Endothelial cell of umbilical vein (primary cell): ENCODE data around the gene UROC1. TPM values are rescaled to one million over a fixed set of nuclear protein-coding genes. Genes with fewer than 3 reads are reported as not detected.

Source experiments
- BruUV-seq: library from RNA; stranded (reverse); fragments of 400-500 nt; replicated peaks from 2 replicates; lab custom pipeline; 2021; lab: Mats Ljungman, UMichigan
- CTCF ChIA-PET: fragments of 300-600, 350-600 bp; sonication (Branson Sonifier 250); formaldehyde crosslinking; loops from one replicate; lab custom pipeline; 2021; ENCODE audit warnings: antibody characterized with exemption, inconsistent platforms; lab: Charles Lee
- POLR2A ChIA-PET: fragments of 300-600, 350-600 bp; sonication (Branson Sonifier 250); formaldehyde crosslinking; loops from one replicate; lab custom pipeline; 2021; ENCODE audit warnings: antibody characterized with exemption, inconsistent platforms; lab: Charles Lee
- DNase-seq: peaks from one replicate; pipeline ENCODE4 v3.0.0-alpha.2; 2011; ENCODE audit warnings: low read depth, low spot score
- FAIRE-seq: peaks from 2 replicates; lab custom pipeline; 2011; peaks lifted over from hg19 to GRCh38; lab: Jason Lieb, UNC
- H2AFZ ChIP-seq: 2 replicates; pipeline ENCODE4 v1.6.0; 2012; ENCODE audit warnings: low read depth, low read length, control low read depth, inconsistent platforms
- H3K27ac ChIP-seq: 2 replicates; pipeline ENCODE4 v1.5.1; 2011; ENCODE audit warnings: low read depth, mild to moderate bottlenecking, control low read depth, low read length, moderate library complexity; ENCODE audit not compliant: insufficient read depth
- H3K27me3 ChIP-seq, 2 experiments: 2 replicates each; pipeline versions ENCODE4 v1.6.0 to v1.6.1; 2011; ENCODE audit warnings: low read length in 2 of 2, mixed read lengths in 1 of 2; ENCODE audit not compliant: control insufficient read depth in 2 of 2, insufficient read depth in 2 of 2
- H3K36me3 ChIP-seq, 2 experiments: 2 replicates in 1 of 2; 3 replicates in 1 of 2; pipeline ENCODE4 v1.5.1; 2011; ENCODE audit warnings: low read length in 2 of 2, mild to moderate bottlenecking in 1 of 2, moderate library complexity in 1 of 2; ENCODE audit not compliant: control insufficient read depth in 2 of 2, insufficient read depth in 2 of 2; ENCODE audit errors: extremely low read depth in 1 of 2
- H3K4me1 ChIP-seq: 3 replicates; pipeline ENCODE4 v1.5.1; 2011; ENCODE audit warnings: mild to moderate bottlenecking, low read length; ENCODE audit not compliant: control insufficient read depth, insufficient read depth; ENCODE audit errors: extremely low read depth
- H3K4me2 ChIP-seq: 2 replicates; pipeline ENCODE4 v1.6.1; 2011; ENCODE audit warnings: low read length, control low read depth, mixed read lengths; ENCODE audit not compliant: insufficient read depth
- H3K4me3 ChIP-seq, 3 experiments: fragments of 200-600 bp in 1 of 3; sonication (generic), shearing (Covaris generic) in 1 of 3; replicated peaks in 1 of 3; 2 replicates each; pipeline ENCODE4 v1.5.1; 2011 to 2016; ENCODE audit warnings: control low read depth in 3 of 3, low read length in 3 of 3, mild to moderate bottlenecking in 2 of 3, inconsistent platforms in 1 of 3, low read depth in 1 of 3, moderate library complexity in 1 of 3; ENCODE audit not compliant: insufficient read depth in 1 of 3
- H3K79me2 ChIP-seq: 2 replicates; pipeline ENCODE4 v1.6.0; 2012; ENCODE audit warnings: low read length, inconsistent platforms; ENCODE audit not compliant: control insufficient read depth, insufficient read depth
- H3K9ac ChIP-seq: replicated peaks from 2 replicates; pipeline ENCODE3; 2011; ENCODE audit warnings: low read length, control low read depth; ENCODE audit not compliant: insufficient read depth; ENCODE audit errors: extremely low read depth
- H3K9me1 ChIP-seq: replicated peaks from 3 replicates; pipeline ENCODE4 v1.6.0; 2011; ENCODE audit warnings: mild to moderate bottlenecking, low read length; ENCODE audit not compliant: control insufficient read depth, insufficient read depth; ENCODE audit errors: extremely low read depth
- H3K9me3 ChIP-seq: replicated peaks from 2 replicates; pipeline ENCODE4 v1.5.1; 2012; ENCODE audit warnings: low read length, inconsistent platforms; ENCODE audit not compliant: control insufficient read depth, insufficient read depth
- H4K20me1 ChIP-seq: replicated peaks from 2 replicates; pipeline ENCODE3; 2011; ENCODE audit warnings: mild to moderate bottlenecking, low read length; ENCODE audit not compliant: control insufficient read depth, insufficient read depth; ENCODE audit errors: extremely low read depth
- EZH2 ChIP-seq: IDR thresholded peaks from 2 replicates; pipeline ENCODE4 v1.6.1; 2012; ENCODE audit warnings: borderline replicate concordance, low read depth, mild to moderate bottlenecking, moderate library complexity, low read length, inconsistent platforms; ENCODE audit not compliant: severe bottlenecking
- FOS ChIP-seq: IDR thresholded peaks from 2 replicates; pipeline ENCODE4 v1.6.1; 2011; ENCODE audit warnings: mild to moderate bottlenecking, low read length, moderate library complexity, borderline replicate concordance; ENCODE audit not compliant: insufficient read depth
- GATA2 ChIP-seq: IDR thresholded peaks from 2 replicates; pipeline ENCODE4 v1.7.0; 2011; ENCODE audit warnings: low read depth, mild to moderate bottlenecking, moderate library complexity, mixed read lengths, low read length; ENCODE audit not compliant: insufficient read length, insufficient read depth
- JUN ChIP-seq: IDR thresholded peaks from 2 replicates; pipeline ENCODE4 v1.6.1; 2011; ENCODE audit warnings: borderline replicate concordance, low read depth; ENCODE audit not compliant: insufficient read length, insufficient read depth
- MAX ChIP-seq: IDR thresholded peaks from 2 replicates; pipeline ENCODE4 v1.6.1; 2011; ENCODE audit not compliant: insufficient read depth, insufficient read length
- MYC ChIP-seq: IDR thresholded peaks from one replicate; pipeline ENCODE4 v1.6.1; 2011; ENCODE audit warnings: mild to moderate bottlenecking, low read depth, low read length
- POLR2A ChIP-seq: IDR thresholded peaks from 2 replicates; pipeline ENCODE4 v1.6.1; 2012; ENCODE audit warnings: low read depth, mild to moderate bottlenecking, control low read depth, low read length
- POLR2AphosphoS5 ChIP-seq: IDR thresholded peaks from 2 replicates; pipeline ENCODE4 v1.6.1; 2012; ENCODE audit warnings: low read depth, mild to moderate bottlenecking, control low read depth, low read length, moderate library complexity; ENCODE audit not compliant: insufficient read depth
- dilution Hi-C: fragments of 300-500 bp; cut with MboI; formaldehyde crosslinking; loops from one replicate; pipeline ENCODE4 v1.15.0; 2019; ENCODE audit warnings: low sequenced_read_pairs; ENCODE audit not compliant: extremely low pct_ligation_motif_present
- intact Hi-C: fragments of 100-400 bp; cut with micrococcal nuclease; formaldehyde crosslinking; loops from one replicate; pipeline ENCODE4 v1.10.0; 2022
- polyA plus RNA-seq, 4 experiments: library from polyadenylated mRNA; depleted of rRNA in 3 of 4; stranded (reverse) in 3 of 4; unstranded in 1 of 4; fragments of >200 nt; gene quantifications; 2 replicates each; pipeline versions ENCODE4 v1.2.1 to v1.2.3, GENCODE V29; 2011 to 2012; ENCODE audit warnings: missing spikeins in 1 of 4
- total RNA-seq: library from RNA; stranded (reverse); gene quantifications from 2 replicates; pipeline ENCODE4 v1.2.3, GENCODE V29; 2021
- TF ChIP-seq, protein P1 (sequence below), 2 donors: IDR thresholded peaks; 1 replicate in 1 of 2; 2 replicates in 1 of 2; pipeline ENCODE4 v1.5.1; 2011; ENCODE audit warnings: low read length in 2 of 2, mild to moderate bottlenecking in 2 of 2, moderate library complexity in 2 of 2, control low read depth in 1 of 2, inconsistent platforms in 1 of 2, low read depth in 1 of 2; ENCODE audit not compliant: insufficient read depth in 1 of 2; ENCODE audit errors: extremely low read depth in 1 of 2

The UROC1 gene
- total and polyA plus RNA-seq, 2 donors (not counting 3 experiments of a cell fraction or from before 2014, with no cell fraction given): not detected

- peaks cover 45% of the 10 kb centered on the region for H3K79me2 ChIP-seq
- no peak overlapping the region for H3K4me2 ChIP-seq
- no peaks in the 10 kb centered on the region for H3K9me3 ChIP-seq
- H2AFZ ChIP-seq: no peak overlapping the region
- ChIA-PET POLR2A (no interaction called here), CTCF (no interaction called here)
- peaks cover 23% of the 10 kb centered on the region for H3K4me1 ChIP-seq
- no peaks in the 10 kb centered on the region for H4K20me1 ChIP-seq
- no peak overlapping the region for H3K27ac ChIP-seq
- DNase-seq (no peak), FAIRE-seq (no peak)
- dilution Hi-C loops (no loop called here), intact Hi-C loops (no loop called here)
- no peak overlapping the region for H3K4me3 ChIP-seq
- no TSS peak for BruUV-seq
- no peak overlapping the region for H3K9ac ChIP-seq
- H3K36me3 ChIP-seq: peaks cover 13 to 52% of the 10 kb centered on the region in 2 experiments
- TF ChIP-seq JUN (no peak), POLR2A (no peak), EZH2 (no peak), MAX (no peak), GATA2 (no peak), POLR2AphosphoS5 (no peak), MYC (no peak), FOS (no peak)
- TF ChIP-seq, protein P1, sequence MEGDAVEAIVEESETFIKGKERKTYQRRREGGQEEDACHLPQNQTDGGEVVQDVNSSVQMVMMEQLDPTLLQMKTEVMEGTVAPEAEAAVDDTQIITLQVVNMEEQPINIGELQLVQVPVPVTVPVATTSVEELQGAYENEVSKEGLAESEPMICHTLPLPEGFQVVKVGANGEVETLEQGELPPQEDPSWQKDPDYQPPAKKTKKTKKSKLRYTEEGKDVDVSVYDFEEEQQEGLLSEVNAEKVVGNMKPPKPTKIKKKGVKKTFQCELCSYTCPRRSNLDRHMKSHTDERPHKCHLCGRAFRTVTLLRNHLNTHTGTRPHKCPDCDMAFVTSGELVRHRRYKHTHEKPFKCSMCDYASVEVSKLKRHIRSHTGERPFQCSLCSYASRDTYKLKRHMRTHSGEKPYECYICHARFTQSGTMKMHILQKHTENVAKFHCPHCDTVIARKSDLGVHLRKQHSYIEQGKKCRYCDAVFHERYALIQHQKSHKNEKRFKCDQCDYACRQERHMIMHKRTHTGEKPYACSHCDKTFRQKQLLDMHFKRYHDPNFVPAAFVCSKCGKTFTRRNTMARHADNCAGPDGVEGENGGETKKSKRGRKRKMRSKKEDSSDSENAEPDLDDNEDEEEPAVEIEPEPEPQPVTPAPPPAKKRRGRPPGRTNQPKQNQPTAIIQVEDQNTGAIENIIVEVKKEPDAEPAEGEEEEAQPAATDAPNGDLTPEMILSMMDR (IDR thresholded peaks at IDR 0.05; ENCODE audit: extremely low read depth in 1 of 2, insufficient read depth in 1 of 2, low read depth in 1 of 2, low read length in 2 of 2): no peak
- H3K9me1 ChIP-seq: no peaks in the 10 kb centered on the region
- H3K27me3 ChIP-seq: no peaks in the 10 kb centered on the region
Observed at GRCh38 chr3:126469479-126469878, 48.1 kb downstream of the UROC1 start.
